ENCODE results near the gene ZBTB7A.

ZBTB7A gene

DNA sequence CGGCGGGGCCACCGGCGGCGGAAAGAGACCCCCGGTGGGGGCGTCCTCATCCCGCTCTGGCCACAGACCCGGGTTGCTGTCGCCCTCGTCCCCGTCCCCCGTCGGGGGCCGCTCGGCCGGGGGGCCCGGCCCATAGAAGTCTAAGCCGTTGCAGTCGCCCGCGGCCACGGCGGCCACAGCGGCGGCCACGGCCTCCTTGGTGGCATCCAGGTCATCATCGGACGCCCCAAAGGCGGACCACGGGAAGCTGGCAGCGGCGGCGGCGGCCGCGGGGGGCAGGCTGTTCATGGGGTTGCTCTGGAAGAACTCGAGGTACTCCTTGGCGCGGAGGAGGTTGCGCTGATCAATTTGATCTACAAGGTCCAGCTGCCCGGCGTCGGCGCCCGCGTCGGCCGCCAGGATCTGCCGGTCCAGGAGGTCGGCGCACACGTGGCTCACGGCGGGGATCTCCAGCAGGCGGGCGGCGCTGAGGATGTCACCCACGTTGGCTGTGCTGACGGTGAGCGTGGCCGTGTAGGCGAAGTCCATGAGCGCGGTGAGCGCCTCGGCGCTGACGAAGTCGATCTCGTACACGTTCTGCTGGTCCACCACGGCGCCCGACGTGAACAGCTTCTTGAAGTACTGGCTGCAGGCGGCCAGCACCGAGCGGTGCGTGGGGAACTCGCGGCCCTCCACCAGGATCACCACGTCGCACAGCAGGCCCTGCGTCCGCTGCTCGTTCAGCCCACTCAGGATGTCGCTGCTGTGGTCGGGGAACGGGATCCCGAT, 12.1 kb downstream of the ZBTB7A start:
- peaks cover 23% of the 10 kb centered on the region for H3K36me3 Mint-ChIP-seq
- H3K4me3 Mint-ChIP-seq, result no peak overlapping the region
- H3K27me3 Mint-ChIP-seq, result no peaks in the 10 kb centered on the region
- no peak overlapping the region for H3K27ac Mint-ChIP-seq
- no peaks in the 10 kb centered on the region for H3K9me3 Mint-ChIP-seq
- peaks cover 42% of the 10 kb centered on the region for H3K4me1 Mint-ChIP-seq

DNA sequence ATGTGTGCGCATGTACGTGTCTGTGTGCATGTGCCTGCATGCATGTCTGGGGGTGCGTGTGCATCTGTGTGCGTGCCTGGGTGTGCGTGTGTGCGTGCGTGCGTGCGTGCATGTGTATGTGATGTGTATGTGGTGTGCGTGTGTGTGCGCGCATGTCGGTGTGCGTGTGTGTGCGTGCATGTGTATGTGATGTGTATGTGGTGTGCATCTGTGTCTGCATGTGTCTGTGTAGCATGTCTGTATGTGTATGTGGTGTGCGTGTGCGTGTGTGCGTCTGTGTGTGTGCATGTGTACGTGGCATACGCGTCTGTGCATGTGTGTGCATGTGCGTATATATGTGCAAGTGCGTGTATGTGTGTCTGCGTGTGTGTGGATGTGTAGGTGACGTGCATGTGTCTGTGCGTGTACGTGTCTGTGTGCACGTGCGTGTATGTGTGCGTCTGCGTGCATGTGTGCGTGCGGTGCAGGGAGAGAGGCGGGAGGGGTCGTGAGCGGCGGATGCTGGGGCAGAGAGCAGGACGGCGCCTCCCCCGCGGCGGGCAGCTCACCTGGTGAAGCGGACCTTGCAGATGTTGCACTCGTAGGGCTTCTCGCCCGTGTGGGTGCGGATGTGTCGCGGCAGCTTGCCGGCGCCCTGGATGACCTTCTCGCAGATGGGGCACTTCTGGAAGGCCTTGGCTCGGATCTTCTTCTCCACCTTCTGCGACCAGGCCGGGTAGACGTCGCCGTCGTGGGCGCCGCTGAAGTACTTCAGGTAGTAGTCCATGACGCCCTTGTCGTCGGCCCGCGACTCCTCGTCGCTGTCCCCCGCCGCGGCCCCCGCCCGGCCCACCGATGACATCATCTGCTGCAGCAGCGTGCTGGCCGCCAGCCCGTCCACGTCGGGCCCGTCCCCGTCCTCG, 13.0 kb downstream of the ZBTB7A start:
- Mint-ChIP-seq H3K4me3 (no peak overlapping the region), H3K27ac (no peak overlapping the region)

GRCh38 chr19:4052993-4053422, 13.7 kb downstream of the ZBTB7A start:
- peaks cover 43% of the 10 kb centered on the region for H3K4me1 Mint-ChIP-seq
- no peaks in the 10 kb centered on the region for H3K9me3 Mint-ChIP-seq
- H3K27me3 Mint-ChIP-seq, result no peaks in the 10 kb centered on the region
- peaks cover 24% of the 10 kb centered on the region for H3K36me3 Mint-ChIP-seq
- no peak overlapping the region for H3K4me3 Mint-ChIP-seq
- peak overlapping the region; percentile 80 for H3K27ac Mint-ChIP-seq

More for the DNA sequence above, 13.0 kb downstream of the ZBTB7A start:
- peaks cover 43% of the 10 kb centered on the region for H3K4me1 Mint-ChIP-seq
- no peaks in the 10 kb centered on the region for H3K9me3 Mint-ChIP-seq
- H3K27me3 Mint-ChIP-seq, result no peaks in the 10 kb centered on the region
- H3K36me3 Mint-ChIP-seq, result peaks cover 24% of the 10 kb centered on the region

GRCh38 chr19:4052114-4052992, 14.3 kb downstream of the ZBTB7A start:
- Mint-ChIP-seq H3K9me3 (no peaks in the 10 kb centered on the region), H3K4me3 (no peak overlapping the region), H3K27me3 (no peaks in the 10 kb centered on the region), H3K4me1 (peaks cover 38% of the 10 kb centered on the region), H3K36me3 (peaks cover 22% of the 10 kb centered on the region), H3K27ac (peak overlapping the region; percentile 80)

- Mint-ChIP-seq H3K4me1 (peaks cover 38% of the 10 kb centered on the region), H3K4me3 (peak overlapping the region; percentile 52), H3K27ac (peak overlapping the region; percentile 72), H3K27me3 (no peaks in the 10 kb centered on the region), H3K9me3 (no peaks in the 10 kb centered on the region), H3K36me3 (peaks cover 21% of the 10 kb centered on the region)
Measured at GRCh38 chr19:4051175-4052101, 15.3 kb downstream of the ZBTB7A start.

GRCh38 chr19:4049432-4049831, 17.3 kb downstream of the ZBTB7A start:
- Mint-ChIP-seq H3K4me3 (no peak overlapping the region), H3K36me3 (peaks cover 21% of the 10 kb centered on the region), H3K9me3 (no peaks in the 10 kb centered on the region), H3K4me1 (peaks cover 39% of the 10 kb centered on the region), H3K27ac (no peak overlapping the region), H3K27me3 (no peaks in the 10 kb centered on the region)

DNA sequence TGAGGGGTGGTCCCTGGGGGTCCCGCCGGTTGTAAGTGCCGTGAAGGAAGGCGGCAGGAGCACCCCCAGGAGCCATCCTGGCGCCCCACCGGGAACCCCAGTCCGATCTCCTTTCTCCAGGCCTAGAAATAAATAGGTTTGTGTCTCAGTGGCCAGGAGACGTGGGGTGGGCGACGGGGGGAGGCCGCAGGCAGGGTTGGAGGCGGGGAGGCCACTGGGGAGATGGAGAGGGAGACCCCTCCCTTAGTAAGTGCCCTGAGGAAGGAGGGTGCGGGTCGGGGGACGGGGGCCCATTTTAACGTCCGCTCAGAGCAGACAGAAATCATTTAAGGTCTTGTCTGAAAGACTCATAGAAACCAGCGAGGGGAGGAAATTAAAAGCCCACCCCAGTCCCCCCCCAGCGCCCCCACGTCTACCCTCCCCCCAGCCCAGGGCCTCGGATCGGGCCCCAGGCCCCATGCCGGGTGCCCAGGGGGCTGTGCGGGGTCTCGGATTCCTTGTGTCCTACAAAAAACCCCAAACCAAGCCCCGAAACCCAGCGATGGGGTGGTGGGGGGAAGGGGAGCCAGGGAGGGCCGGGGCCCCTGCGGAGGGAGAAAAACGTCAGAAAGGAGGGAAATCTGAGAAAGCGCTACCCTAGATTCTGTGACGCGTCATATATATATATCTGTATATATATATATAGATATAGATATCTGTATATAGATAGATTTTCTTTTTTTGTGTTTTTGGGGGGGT, 19.6 kb downstream of the ZBTB7A start:
- H3K4me1 Mint-ChIP-seq, result peaks cover 26% of the 10 kb centered on the region
- H3K9me3 Mint-ChIP-seq, result no peaks in the 10 kb centered on the region
- H3K4me3 Mint-ChIP-seq, result no peak overlapping the region
- peaks cover 13% of the 10 kb centered on the region for H3K36me3 Mint-ChIP-seq
- no peak overlapping the region for H3K27ac Mint-ChIP-seq
- no peaks in the 10 kb centered on the region for H3K27me3 Mint-ChIP-seq

GRCh38 chr19:4046362-4046691, 20.4 kb downstream of the ZBTB7A start:
- peaks cover 23% of the 10 kb centered on the region for H3K4me1 Mint-ChIP-seq
- peaks cover 11% of the 10 kb centered on the region for H3K36me3 Mint-ChIP-seq
- peak overlapping the region; percentile 48 for H3K27ac Mint-ChIP-seq
- H3K4me3 Mint-ChIP-seq, result peak overlapping the region; percentile 24
- H3K27me3 Mint-ChIP-seq, result no peaks in the 10 kb centered on the region
- no peaks in the 10 kb centered on the region for H3K9me3 Mint-ChIP-seq

GRCh38 chr19:4045597-4046361, 20.9 kb downstream of the ZBTB7A start:
- H3K9me3 Mint-ChIP-seq, result no peaks in the 10 kb centered on the region
- H3K27ac Mint-ChIP-seq, result peak overlapping the region; percentile 48
- peaks cover 7% of the 10 kb centered on the region for H3K36me3 Mint-ChIP-seq
- H3K4me1 Mint-ChIP-seq, result peaks cover 19% of the 10 kb centered on the region
- peak overlapping the region; percentile 24 for H3K4me3 Mint-ChIP-seq
- no peaks in the 10 kb centered on the region for H3K27me3 Mint-ChIP-seq

DNA sequence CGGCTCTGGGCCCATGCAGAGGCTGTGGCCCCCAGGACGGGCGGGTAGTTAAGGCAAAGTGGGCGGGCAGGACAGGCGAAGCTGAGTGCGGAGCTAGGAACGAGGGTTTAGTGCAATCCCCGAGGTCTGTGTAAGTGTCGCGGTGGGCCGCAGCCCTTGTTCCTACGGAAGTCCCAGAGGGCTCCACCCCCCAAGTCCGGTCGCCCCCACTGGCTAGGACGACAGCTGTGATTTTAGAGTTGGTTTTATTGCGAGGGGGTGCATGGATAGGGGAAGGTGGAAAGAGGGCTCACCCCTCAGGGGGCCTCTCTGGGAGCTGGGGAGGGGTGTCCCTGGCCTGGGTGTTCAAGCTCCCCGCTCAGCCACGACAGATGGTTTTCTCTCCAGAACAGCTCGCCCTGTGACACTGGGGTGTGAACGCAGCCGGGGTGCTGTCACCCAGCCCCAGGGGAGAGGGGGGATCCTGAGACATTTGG, 21.7 kb downstream of the ZBTB7A start:
- Mint-ChIP-seq H3K36me3 (peaks cover 3% of the 10 kb centered on the region), H3K4me1 (peaks cover 13% of the 10 kb centered on the region), H3K9me3 (no peaks in the 10 kb centered on the region), H3K27ac (no peak overlapping the region), H3K27me3 (no peaks in the 10 kb centered on the region), H3K4me3 (no peak overlapping the region)

- Mint-ChIP-seq H3K36me3 (no peaks in the 10 kb centered on the region), H3K4me3 (no peak overlapping the region), H3K27ac (peak overlapping the region; percentile 17), H3K4me1 (peaks cover 8% of the 10 kb centered on the region), H3K27me3 (no peaks in the 10 kb centered on the region), H3K9me3 (no peaks in the 10 kb centered on the region)
Measured at GRCh38 chr19:4043966-4044715, 22.6 kb downstream of the ZBTB7A start.

GRCh38 chr19:4043401-4043800, 23.3 kb downstream of the ZBTB7A start:
- H3K27me3 Mint-ChIP-seq, result no peaks in the 10 kb centered on the region
- H3K36me3 Mint-ChIP-seq, result no peaks in the 10 kb centered on the region
- H3K4me1 Mint-ChIP-seq, result peaks cover 8% of the 10 kb centered on the region
- no peaks in the 10 kb centered on the region for H3K9me3 Mint-ChIP-seq
- H3K4me3 Mint-ChIP-seq, result no peak overlapping the region
- H3K27ac Mint-ChIP-seq, result no peak overlapping the region

- H3K27ac Mint-ChIP-seq, result no peak overlapping the region
- H3K27me3 Mint-ChIP-seq, result no peaks in the 10 kb centered on the region
- H3K4me3 Mint-ChIP-seq, result no peak overlapping the region
- H3K36me3 Mint-ChIP-seq, result peaks cover 1% of the 10 kb centered on the region
- H3K9me3 Mint-ChIP-seq, result no peaks in the 10 kb centered on the region
- peaks cover 8% of the 10 kb centered on the region for H3K4me1 Mint-ChIP-seq
Measured at GRCh38 chr19:4042731-4043082, 24.0 kb downstream of the ZBTB7A start.
